Testis (tissue), 2 donors: ENCODE results near the gene SH3GL2.

Source experiments
- CTCF ChIP-seq, 3 experiments: fragments of 450-650 bp in 2 of 3; fragments of 200-600 bp in 1 of 3; sonication (generic) in 1 of 3; IDR thresholded peaks; one replicate each; pipeline ENCODE4 v1.5.1; 2016 to 2019; ENCODE audit warnings: antibody characterized with exemption in 3 of 3, mild to moderate bottlenecking in 2 of 3, moderate library complexity in 1 of 3
- POLR2A ChIP-seq: fragments of 450-650 bp; IDR thresholded peaks from one replicate; pipeline ENCODE4 v1.6.1; 2017; ENCODE audit warnings: antibody characterized with exemption, mild to moderate bottlenecking, moderate library complexity

GRCh38 chr9:17688834-17689233 lies 110.0 kb downstream of the SH3GL2 start:
- TF ChIP-seq CTCF (IDR thresholded peaks at IDR 0.05) = no peak
- TF ChIP-seq POLR2A = no peak
